KMS-11 (cell line): ENCODE data around the gene DSCAML1.

Experiments used
- H2AFZ ChIP-seq: fragments of 200-600 bp; sonication (generic); 2 replicates; pipeline ENCODE4 v1.6.1; 2016; ENCODE audit warnings: antibody characterized with exemption, mixed run types, low read depth
- H3K27ac ChIP-seq: fragments of 200-600 bp; sonication (generic); 2 replicates; pipeline ENCODE4 v1.6.1; 2016; ENCODE audit warnings: mild to moderate bottlenecking, mixed run types
- H3K27me3 ChIP-seq: fragments of 200-600 bp; sonication (generic); 2 replicates; pipeline ENCODE4 v1.6.1; 2017; ENCODE audit warnings: mild to moderate bottlenecking, low read depth, mixed run types, moderate library complexity; ENCODE audit not compliant: insufficient read depth
- H3K36me3 ChIP-seq: fragments of 200-600 bp; sonication (generic); 2 replicates; pipeline ENCODE4 v1.6.1; 2017; ENCODE audit warnings: mild to moderate bottlenecking, mixed run types; ENCODE audit not compliant: insufficient read depth
- H3K4me1 ChIP-seq: fragments of 200-600 bp; sonication (generic); 2 replicates; pipeline ENCODE4 v1.6.1; 2016; ENCODE audit warnings: mild to moderate bottlenecking, low read depth, mixed run types; ENCODE audit not compliant: poor library complexity, severe bottlenecking
- H3K4me2 ChIP-seq: fragments of 200-600 bp; sonication (generic); 2 replicates; pipeline ENCODE4 v1.7.0; 2016; ENCODE audit warnings: mild to moderate bottlenecking, mixed run types
- H3K4me3 ChIP-seq: fragments of 200-600 bp; sonication (generic); IDR thresholded peaks from 2 replicates; pipeline ENCODE4 v1.6.1; 2017; ENCODE audit warnings: low read depth, low read length, mixed read lengths; ENCODE audit not compliant: insufficient read depth
- H3K79me2 ChIP-seq: fragments of 200-600 bp; sonication (generic); 2 replicates; pipeline ENCODE4 v1.6.1; 2016; ENCODE audit warnings: low read depth, mixed run types; ENCODE audit not compliant: insufficient read depth
- H3K9ac ChIP-seq: fragments of 200-600 bp; sonication (generic); 2 replicates; pipeline ENCODE4 v1.6.1; 2016; ENCODE audit warnings: mild to moderate bottlenecking, mixed run types
- H4K20me1 ChIP-seq: fragments of 200-600 bp; sonication (generic); 2 replicates; pipeline ENCODE4 v1.6.1; 2016; ENCODE audit warnings: mild to moderate bottlenecking, mixed run types; ENCODE audit not compliant: insufficient read depth
- TF ChIP-seq, protein P1 (sequence below): fragments of 200-600 bp; sonication (generic); conservative IDR thresholded peaks from 2 replicates; pipeline ENCODE4 v1.6.1; 2017; ENCODE audit warnings: low read depth, mild to moderate bottlenecking, antibody characterized with exemption, low read length, moderate library complexity, mixed read lengths

DSCAML1 gene

DNA sequence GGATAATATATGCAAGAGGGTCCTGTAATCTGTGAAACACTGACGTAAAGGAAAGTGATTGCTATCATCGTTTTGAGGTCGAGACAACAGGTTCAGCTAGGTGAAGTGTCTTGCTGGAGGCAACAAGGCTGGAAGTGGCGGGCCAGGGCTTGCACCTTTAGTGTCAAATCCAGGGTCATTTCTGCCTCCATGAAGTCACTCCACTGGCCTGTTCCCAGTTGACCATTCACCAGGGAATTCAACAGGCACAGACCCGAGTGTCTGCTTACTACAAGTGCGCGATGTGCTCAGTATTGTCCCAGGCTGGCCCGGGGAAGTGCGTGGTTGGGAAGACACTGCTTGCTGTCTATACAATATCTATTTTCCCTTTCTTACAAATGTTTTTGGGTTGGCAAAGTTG lies 244.4 kb downstream of the DSCAML1 start:
- H2AFZ ChIP-seq = no peak overlapping the region
- no peaks in the 10 kb centered on the region for H3K4me1 ChIP-seq
- no peaks in the 10 kb centered on the region for H3K79me2 ChIP-seq
- H3K9ac ChIP-seq = no peak overlapping the region
- no peak overlapping the region for H3K4me3 ChIP-seq
- H3K36me3 ChIP-seq = no peaks in the 10 kb centered on the region
- no peaks in the 10 kb centered on the region for H3K27me3 ChIP-seq
- H3K4me2 ChIP-seq = no peak overlapping the region
- TF ChIP-seq, protein P1, sequence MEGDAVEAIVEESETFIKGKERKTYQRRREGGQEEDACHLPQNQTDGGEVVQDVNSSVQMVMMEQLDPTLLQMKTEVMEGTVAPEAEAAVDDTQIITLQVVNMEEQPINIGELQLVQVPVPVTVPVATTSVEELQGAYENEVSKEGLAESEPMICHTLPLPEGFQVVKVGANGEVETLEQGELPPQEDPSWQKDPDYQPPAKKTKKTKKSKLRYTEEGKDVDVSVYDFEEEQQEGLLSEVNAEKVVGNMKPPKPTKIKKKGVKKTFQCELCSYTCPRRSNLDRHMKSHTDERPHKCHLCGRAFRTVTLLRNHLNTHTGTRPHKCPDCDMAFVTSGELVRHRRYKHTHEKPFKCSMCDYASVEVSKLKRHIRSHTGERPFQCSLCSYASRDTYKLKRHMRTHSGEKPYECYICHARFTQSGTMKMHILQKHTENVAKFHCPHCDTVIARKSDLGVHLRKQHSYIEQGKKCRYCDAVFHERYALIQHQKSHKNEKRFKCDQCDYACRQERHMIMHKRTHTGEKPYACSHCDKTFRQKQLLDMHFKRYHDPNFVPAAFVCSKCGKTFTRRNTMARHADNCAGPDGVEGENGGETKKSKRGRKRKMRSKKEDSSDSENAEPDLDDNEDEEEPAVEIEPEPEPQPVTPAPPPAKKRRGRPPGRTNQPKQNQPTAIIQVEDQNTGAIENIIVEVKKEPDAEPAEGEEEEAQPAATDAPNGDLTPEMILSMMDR = no peak
- H4K20me1 ChIP-seq = no peaks in the 10 kb centered on the region
- no peak overlapping the region for H3K27ac ChIP-seq

DNA sequence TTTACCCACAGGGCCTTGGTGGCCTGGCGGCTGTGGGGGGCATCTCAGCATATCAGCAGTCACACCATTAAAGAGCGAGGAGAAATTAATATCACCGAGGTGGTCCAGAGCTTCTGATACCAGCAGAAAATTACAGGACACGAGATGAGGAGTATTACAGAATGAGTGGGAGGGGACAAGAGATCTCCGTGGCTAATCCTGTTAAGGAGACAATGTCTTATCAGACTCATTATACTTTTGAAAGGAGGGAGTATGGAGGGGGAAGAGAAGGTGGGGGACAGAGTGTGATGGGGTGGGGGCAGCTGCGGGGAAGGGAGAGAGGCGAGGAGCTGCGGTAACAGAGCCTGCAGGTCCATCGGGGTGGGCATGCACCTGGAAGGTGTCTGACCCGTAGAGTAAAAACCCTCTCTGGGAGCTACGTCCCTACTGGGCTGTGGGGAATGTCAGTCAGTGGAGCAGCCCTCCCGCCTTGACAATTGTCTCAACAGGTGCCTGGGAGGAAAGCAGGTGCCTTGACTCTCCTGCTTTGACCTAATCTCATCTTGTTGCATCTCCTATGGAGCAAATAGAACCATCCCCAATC lies 245.2 kb downstream of the DSCAML1 start:
- no peaks in the 10 kb centered on the region for H3K36me3 ChIP-seq
- H3K4me2 ChIP-seq = no peak overlapping the region
- H3K4me3 ChIP-seq = no peak overlapping the region
- H3K27me3 ChIP-seq = no peaks in the 10 kb centered on the region
- H4K20me1 ChIP-seq = no peaks in the 10 kb centered on the region
- no peak overlapping the region for H2AFZ ChIP-seq
- no peak overlapping the region for H3K27ac ChIP-seq
- TF ChIP-seq, protein P1 = no peak
- H3K9ac ChIP-seq = no peak overlapping the region
- H3K4me1 ChIP-seq = no peaks in the 10 kb centered on the region
- H3K79me2 ChIP-seq = no peaks in the 10 kb centered on the region

DNA sequence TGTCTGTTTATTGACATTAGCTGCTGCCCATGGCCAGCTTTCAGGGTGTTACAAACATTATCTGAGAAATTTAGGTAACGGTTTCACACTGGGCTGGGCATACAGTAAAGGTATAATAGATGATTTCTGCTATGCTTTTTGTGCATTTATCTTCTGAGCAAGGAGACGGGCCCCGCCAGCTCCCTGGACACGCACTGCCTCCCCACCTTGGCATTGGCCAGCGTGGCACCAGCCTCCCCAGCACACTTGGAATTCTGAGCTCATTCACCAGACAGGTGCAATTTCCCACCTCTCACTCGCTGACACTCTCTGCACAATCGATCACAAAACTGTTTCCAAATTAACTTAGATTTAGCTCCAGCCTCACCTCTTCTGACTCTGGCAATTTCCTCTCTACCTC lies 246.6 kb downstream of the DSCAML1 start:
- Histone ChIP-seq H2AFZ (no peak overlapping the region), H4K20me1 (no peaks in the 10 kb centered on the region), H3K79me2 (no peaks in the 10 kb centered on the region), H3K36me3 (no peaks in the 10 kb centered on the region), H3K27ac (no peak overlapping the region), H3K27me3 (no peaks in the 10 kb centered on the region), H3K9ac (no peak overlapping the region), H3K4me2 (no peak overlapping the region), H3K4me3 (no peak overlapping the region), H3K4me1 (no peaks in the 10 kb centered on the region)
- TF ChIP-seq, protein P1 = no peak

DNA sequence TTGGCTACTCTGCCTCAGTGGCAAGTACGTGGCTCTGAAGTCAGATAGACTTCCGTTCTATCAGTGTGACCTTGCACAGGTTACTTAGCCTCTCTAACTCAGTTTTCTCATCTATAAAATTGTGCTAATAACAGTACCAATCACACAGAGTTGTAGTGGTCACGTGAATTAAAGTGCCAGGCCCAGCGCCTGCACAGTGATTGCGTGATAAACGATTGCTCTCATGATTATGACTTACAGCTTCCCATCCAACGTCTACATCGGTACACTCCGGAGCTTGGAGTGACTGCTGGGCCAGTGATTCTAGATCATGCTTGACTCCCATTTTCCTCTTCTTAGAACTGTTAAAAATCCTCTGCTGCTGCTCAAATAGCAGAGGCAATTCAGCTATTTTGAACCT lies 247.6 kb downstream of the DSCAML1 start:
- Histone ChIP-seq H3K9ac (no peak overlapping the region), H2AFZ (no peak overlapping the region), H3K4me3 (no peak overlapping the region), H3K27me3 (no peaks in the 10 kb centered on the region), H3K36me3 (no peaks in the 10 kb centered on the region), H3K4me1 (no peaks in the 10 kb centered on the region), H4K20me1 (no peaks in the 10 kb centered on the region), H3K27ac (no peak overlapping the region), H3K4me2 (no peak overlapping the region), H3K79me2 (no peaks in the 10 kb centered on the region)
- TF ChIP-seq, protein P1 = no peak
